IPS-11a (cell line): ENCODE data around the gene CFAP92.
A peak's percentile ranks its signal among the peaks of the same experiment; 100 is the strongest.

Experiments used
- H3K4me3 ChIP-seq: one replicate; pipeline ENCODE4 v1.5.1; 2013; ENCODE audit warnings: low read depth, low read length, control low read depth

Gene CFAP92

GRCh38 chr3:128993461-128994172 is at the start of gene CFAP92:
Gene CFAP92, minus strand, starts transcription at chr3:128994076. Its CDS starts 772 bp downstream, at chr3:128993304.
- peak within 1 kb of the TSS; percentile 28 for H3K4me3 ChIP-seq

GRCh38 chr3:129040579-129041300 is 46.9 kb upstream of the CFAP92 start:
- no peak overlapping the region for H3K4me3 ChIP-seq

DNA sequence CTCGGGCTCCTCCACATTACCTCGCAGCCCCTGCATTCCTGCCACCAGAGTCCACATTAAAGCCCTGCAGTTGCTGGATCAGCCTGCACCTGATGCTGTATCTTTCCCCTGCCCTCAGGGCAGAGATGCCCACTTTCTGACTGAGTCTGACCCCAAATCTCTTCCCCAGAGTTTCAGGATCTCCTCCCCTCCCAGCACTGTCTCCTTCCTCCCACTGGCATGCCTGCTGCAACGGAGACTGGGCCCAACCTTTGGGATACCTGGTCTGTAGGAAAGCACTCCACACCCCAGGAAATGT is 46.1 kb upstream of the CFAP92 start:
- no peak overlapping the region for H3K4me3 ChIP-seq

- no peak overlapping the region for H3K4me3 ChIP-seq
These were observed 45.6 kb upstream of the CFAP92 start for GRCh38 chr3:129039271-129040038.

DNA sequence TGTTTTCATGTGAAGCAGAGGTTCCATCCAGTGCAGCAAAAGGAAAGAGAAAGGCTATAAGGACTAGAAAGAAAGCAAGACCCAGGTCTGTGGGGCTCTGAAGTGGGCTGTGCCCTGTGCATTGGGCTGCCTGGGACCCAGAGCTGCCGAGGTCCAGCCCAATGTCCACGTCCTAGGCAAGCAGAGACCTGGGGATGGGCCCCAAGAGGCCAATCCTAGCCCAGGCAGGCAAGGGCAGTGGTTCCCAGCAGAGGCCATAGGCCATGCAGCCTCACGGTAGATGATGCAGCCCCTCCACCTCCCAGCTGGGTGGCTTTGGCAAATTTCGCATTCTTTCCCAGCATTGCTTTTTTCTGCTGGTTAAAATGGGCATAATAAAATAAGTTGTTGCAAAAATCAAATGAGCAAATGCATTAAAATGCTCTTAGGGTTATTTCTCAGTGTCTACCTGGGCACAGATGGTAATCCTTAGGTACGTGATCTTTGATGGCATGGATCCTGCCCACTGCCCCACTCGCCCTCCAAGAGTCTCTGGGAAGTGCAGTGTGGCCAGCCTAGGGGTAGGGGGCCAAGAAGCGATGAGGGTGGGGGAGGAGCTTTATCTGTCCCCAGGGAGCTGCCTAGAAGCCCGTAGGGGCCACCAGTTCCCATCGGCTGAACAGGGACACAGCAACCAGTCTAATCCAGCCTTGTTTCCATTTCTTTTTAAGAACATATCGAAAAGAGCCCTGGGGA is 44.4 kb upstream of the CFAP92 start:
- no peak overlapping the region for H3K4me3 ChIP-seq

DNA sequence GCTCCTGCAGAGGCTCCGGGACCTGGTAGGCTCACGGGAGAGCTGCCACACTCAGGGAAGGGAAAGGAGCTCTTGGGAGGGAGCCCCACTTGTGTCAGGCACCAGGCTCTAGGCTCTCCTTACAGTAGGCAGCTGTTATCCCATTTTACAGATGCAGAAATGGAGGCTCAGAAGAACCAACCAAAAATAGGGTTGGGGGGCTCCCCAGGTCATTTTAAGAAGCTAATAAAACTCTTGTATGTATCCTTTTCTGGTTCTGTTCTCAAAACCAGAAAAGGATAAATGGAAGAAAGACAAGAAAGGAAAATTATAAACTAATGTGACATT is 43.2 kb upstream of the CFAP92 start:
- H3K4me3 ChIP-seq, result no peak overlapping the region

- no peak overlapping the region for H3K4me3 ChIP-seq
These were observed 42.6 kb upstream of the CFAP92 start for GRCh38 chr3:129036222-129037092.

GRCh38 chr3:129035360-129036221 is 41.7 kb upstream of the CFAP92 start:
- H3K4me3 ChIP-seq, result no peak overlapping the region

GRCh38 chr3:129034642-129035041 is 40.8 kb upstream of the CFAP92 start:
- no peak overlapping the region for H3K4me3 ChIP-seq

GRCh38 chr3:129033633-129034321 is 39.9 kb upstream of the CFAP92 start:
- H3K4me3 ChIP-seq, result no peak overlapping the region

GRCh38 chr3:129033151-129033550 is 39.3 kb upstream of the CFAP92 start:
- no peak overlapping the region for H3K4me3 ChIP-seq

GRCh38 chr3:129032716-129033115 is 38.8 kb upstream of the CFAP92 start:
- H3K4me3 ChIP-seq, result no peak overlapping the region

GRCh38 chr3:129031476-129032215 is 37.8 kb upstream of the CFAP92 start:
- H3K4me3 ChIP-seq, result no peak overlapping the region

- H3K4me3 ChIP-seq, result no peak overlapping the region
These were observed 36.7 kb upstream of the CFAP92 start for GRCh38 chr3:129030611-129031010.

- H3K4me3 ChIP-seq, result no peak overlapping the region
These were observed 35.0 kb upstream of the CFAP92 start for GRCh38 chr3:129028866-129029265.

- H3K4me3 ChIP-seq, result no peak overlapping the region
These were observed 33.6 kb upstream of the CFAP92 start for GRCh38 chr3:129027544-129027880.

DNA sequence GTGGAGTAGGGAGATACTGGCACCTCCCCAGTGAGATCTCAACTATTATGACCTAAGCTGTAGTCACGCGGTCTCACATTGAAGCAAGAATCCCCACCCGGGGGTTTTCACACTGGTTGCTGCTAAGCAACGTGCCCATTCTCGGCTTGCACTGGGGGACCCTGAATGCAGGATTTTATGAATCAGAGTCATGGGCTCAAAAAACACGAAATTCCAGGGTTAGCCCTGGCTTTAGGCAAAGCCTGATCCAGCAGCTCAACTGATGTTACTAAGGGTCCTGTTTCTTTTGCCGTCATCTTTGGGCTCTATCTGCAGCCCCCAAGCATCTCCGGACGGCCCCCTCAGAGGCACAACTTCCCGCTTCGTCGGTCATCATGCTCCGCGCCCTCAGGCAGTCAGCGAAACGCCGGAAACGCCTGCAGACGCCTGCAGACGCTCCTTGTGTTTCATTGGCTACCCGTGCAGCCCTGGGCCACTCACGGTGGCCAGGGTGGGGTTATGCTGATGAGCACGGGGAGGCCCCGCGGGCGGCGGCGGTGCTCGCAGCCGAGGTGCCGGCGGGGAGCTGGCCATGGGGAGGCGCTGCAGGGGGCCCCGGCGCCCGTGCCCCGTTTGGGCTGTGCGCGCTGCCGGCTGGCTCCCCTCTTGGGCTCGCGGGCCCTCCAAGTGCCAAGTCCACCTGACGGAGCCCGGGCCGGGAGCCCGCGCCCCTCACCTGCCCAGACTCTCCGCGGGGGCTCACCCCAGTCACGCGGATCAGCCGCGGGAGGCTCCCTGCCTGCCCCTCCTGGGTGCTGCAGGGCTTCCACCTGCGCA is 33.1 kb upstream of the CFAP92 start:
- peak overlapping the region; percentile 20 for H3K4me3 ChIP-seq
